MCF 10A (cell line): Measurements from ENCODE around the gene ERG28. TPM values are rescaled to one million over a fixed set of nuclear protein-coding genes. Genes with fewer than 3 reads are reported as not detected.
A peak's percentile ranks its signal among the peaks of the same experiment; 100 is the strongest.

ENCODE experiments used
- BruUV-seq: library from RNA; stranded (reverse); fragments of 400-500 nt; replicated peaks from 2 replicates; lab custom pipeline; 2021; lab: Mats Ljungman, UMichigan
- CTCF ChIA-PET: fragments of 300-600 bp; sonication (Branson Sonifier 250); formaldehyde crosslinking; extraction: SDS; loops from one replicate; lab custom pipeline; 2021; ENCODE audit warnings: antibody characterized with exemption, inconsistent platforms; lab: Yijun Ruan, JAX
- POLR2A ChIA-PET: fragments of 300-600, 350-650 bp; sonication (Branson Sonifier 250); formaldehyde crosslinking; extraction: SDS; loops from one replicate; lab custom pipeline; 2020; ENCODE audit warnings: antibody characterized with exemption, inconsistent platforms; lab: Yijun Ruan, JAX
- DNase-seq: peaks from one replicate; pipeline ENCODE4 v3.0.0-alpha.2; 2018; ENCODE audit not compliant: unreplicated experiment
- H3K27ac Mint-ChIP-seq: one replicate; pipeline ENCODE4 v1.8.0; 2022; ENCODE audit warnings: mild to moderate bottlenecking, low read depth, mixed read lengths; ENCODE audit not compliant: unreplicated experiment
- H3K27me3 Mint-ChIP-seq: one replicate; pipeline ENCODE4 v1.8.0; 2022; ENCODE audit warnings: mixed read lengths; ENCODE audit not compliant: insufficient read depth, unreplicated experiment
- H3K36me3 Mint-ChIP-seq: one replicate; pipeline ENCODE4 v1.8.0; 2022; ENCODE audit warnings: mild to moderate bottlenecking, moderate library complexity, mixed read lengths; ENCODE audit not compliant: insufficient read depth, unreplicated experiment
- H3K4me1 Mint-ChIP-seq: one replicate; pipeline ENCODE4 v1.8.0; 2022; ENCODE audit warnings: mixed read lengths; ENCODE audit not compliant: insufficient read depth, unreplicated experiment
- H3K4me3 Mint-ChIP-seq: one replicate; pipeline ENCODE4 v1.8.0; 2022; ENCODE audit warnings: mild to moderate bottlenecking, moderate library complexity, mixed read lengths; ENCODE audit not compliant: unreplicated experiment
- H3K9me3 Mint-ChIP-seq: one replicate; pipeline ENCODE4 v1.8.0; 2022; ENCODE audit warnings: mixed read lengths; ENCODE audit not compliant: unreplicated experiment
- intact Hi-C: fragments of 100-400 bp; cut with micrococcal nuclease; formaldehyde crosslinking; loops from 2 replicates; pipeline ENCODE4 v1.14.1; 2022
- total RNA-seq: library from RNA; stranded (reverse); gene quantifications from 2 replicates; pipeline ENCODE4 v1.2.3, GENCODE V29; 2022
- TF ChIP-seq, protein P1 (sequence below): fragments of 200-600 bp; IDR thresholded peaks from one replicate; pipeline ENCODE4 v1.8.0; 2022; ENCODE audit warnings: antibody characterized with exemption, mild to moderate bottlenecking; ENCODE audit not compliant: unreplicated experiment

The ERG28 gene
- total RNA-seq, 1 experiment from 2014 or later: 11.1 TPM

DNA sequence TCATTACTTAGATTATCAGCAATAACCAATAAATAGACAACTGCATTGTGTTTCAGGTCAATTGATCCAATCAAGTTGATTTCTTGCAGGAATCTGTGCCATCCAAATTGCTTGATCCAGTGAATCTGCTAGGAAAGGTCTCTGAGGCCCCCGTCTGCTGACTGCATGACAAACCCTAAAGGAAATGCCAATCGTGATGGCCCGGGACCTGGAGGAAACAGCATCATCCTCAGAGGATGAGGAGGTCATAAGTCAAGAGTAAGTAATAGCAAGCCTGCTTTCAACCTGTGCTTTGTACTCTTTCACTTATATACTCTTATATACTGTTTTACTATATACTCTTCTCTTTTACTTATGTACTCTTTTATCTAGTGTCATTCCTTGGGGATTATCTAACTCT, 2.3 kb upstream of the ERG28 start:
- no peak for DNase-seq
- Mint-ChIP-seq H3K9me3 (no peaks in the 10 kb centered on the region), H3K27ac (peak overlapping the region; percentile 39), H3K4me3 (no peak overlapping the region), H3K4me1 (peaks cover 17% of the 10 kb centered on the region), H3K36me3 (peaks cover 11% of the 10 kb centered on the region), H3K27me3 (no peaks in the 10 kb centered on the region)
- intact Hi-C loops: loop anchor here (5.0 kb wide), 1 partner anchor 319 kb away; the partner anchor contains the start of gene TGFB3
- POLR2A ChIA-PET: interaction anchor here (0.6 to 2.3 kb wide), 4 partner anchors 9 to 324 kb away, joined by 3 to 5 read pairs (median 4); no protein-coding TSS in a partner anchor
- CTCF ChIA-PET: interaction anchor here (0.6 to 1.8 kb wide), 2 partner anchors 85 to 384 kb away, joined by 3 to 9 read pairs; no protein-coding TSS in a partner anchor
- BruUV-seq: no TSS peak
- TF ChIP-seq, protein P1, sequence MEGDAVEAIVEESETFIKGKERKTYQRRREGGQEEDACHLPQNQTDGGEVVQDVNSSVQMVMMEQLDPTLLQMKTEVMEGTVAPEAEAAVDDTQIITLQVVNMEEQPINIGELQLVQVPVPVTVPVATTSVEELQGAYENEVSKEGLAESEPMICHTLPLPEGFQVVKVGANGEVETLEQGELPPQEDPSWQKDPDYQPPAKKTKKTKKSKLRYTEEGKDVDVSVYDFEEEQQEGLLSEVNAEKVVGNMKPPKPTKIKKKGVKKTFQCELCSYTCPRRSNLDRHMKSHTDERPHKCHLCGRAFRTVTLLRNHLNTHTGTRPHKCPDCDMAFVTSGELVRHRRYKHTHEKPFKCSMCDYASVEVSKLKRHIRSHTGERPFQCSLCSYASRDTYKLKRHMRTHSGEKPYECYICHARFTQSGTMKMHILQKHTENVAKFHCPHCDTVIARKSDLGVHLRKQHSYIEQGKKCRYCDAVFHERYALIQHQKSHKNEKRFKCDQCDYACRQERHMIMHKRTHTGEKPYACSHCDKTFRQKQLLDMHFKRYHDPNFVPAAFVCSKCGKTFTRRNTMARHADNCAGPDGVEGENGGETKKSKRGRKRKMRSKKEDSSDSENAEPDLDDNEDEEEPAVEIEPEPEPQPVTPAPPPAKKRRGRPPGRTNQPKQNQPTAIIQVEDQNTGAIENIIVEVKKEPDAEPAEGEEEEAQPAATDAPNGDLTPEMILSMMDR: no peak

DNA sequence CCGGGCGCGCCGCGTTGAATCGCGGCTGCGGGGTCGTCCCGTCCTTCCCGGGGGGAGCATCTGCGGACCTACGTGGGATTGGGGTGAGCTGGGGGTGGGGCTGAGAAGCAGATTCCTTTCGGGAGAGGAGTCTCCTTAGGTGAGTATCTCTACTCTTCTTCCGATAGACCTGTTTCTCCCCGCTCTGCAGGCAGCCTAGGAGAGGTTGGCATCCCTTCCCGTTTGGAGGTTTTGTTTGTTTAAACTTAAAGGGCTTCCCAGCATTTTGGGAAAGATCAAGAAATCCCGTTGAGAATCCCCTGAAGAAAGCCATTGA, 781 bp upstream of the ERG28 start:
- peak overlapping the region; percentile 97 for H3K27ac Mint-ChIP-seq
- TF ChIP-seq, protein P1: no peak
- intact Hi-C loops: loop anchor here (5.0 kb wide), 1 partner anchor 321 kb away; the partner anchor contains the start of gene TGFB3
- ChIA-PET CTCF (interaction anchor here (0.6 to 13.9 kb wide), 2 partner anchors 85 to 187 kb away, joined by 3 to 470 read pairs; partner anchors contain the start of gene FLVCR2), POLR2A (interaction anchor here (0.6 to 18.0 kb wide), 10 partner anchors 11 to 491 kb away, joined by 3 to 230 read pairs (median 5); partner anchors contain the start of gene FLVCR2)
- H3K4me3 Mint-ChIP-seq: peak overlapping the region; percentile 98
- H3K36me3 Mint-ChIP-seq: peaks cover 16% of the 10 kb centered on the region
- no peaks in the 10 kb centered on the region for H3K9me3 Mint-ChIP-seq
- H3K4me1 Mint-ChIP-seq: peaks cover 17% of the 10 kb centered on the region
- BruUV-seq: TSS peak; percentile 49
- DNase-seq: no peak
- no peaks in the 10 kb centered on the region for H3K27me3 Mint-ChIP-seq

DNA sequence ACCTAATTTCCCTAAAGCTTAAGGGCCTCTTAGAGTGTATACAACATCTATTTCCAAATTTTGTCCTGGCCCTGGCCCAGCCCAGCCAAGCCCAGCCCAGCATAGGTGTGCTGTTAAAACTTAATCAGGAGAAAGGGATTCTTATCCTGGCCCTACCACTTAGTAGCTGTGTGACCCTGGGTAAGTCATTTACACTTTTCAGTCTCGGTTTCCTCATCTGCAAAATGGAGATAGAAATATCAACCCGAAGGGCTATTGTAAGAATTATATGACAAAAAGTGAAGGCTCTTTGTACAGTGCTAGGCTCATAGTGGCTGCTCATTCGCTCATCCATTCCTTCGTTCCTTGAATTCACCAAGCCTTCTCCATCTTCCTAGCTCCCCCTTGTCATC, 442 bp downstream of the ERG28 start:
- TF ChIP-seq, protein P1: no peak
- TSS peak; percentile 62 for BruUV-seq
- H3K9me3 Mint-ChIP-seq: no peaks in the 10 kb centered on the region
- CTCF ChIA-PET: interaction anchor here (0.6 to 13.9 kb wide), 5 partner anchors 50 to 1655 kb away, joined by 3 to 470 read pairs (median 3); partner anchors contain the start of gene FLVCR2
- H3K27ac Mint-ChIP-seq: peak overlapping the region; percentile 97
- POLR2A ChIA-PET: interaction anchor here (0.6 to 18.0 kb wide), 23 partner anchors 11 to 1575 kb away, joined by 3 to 230 read pairs (median 4); partner anchors contain the start of genes FLVCR2, NEK9 and TGFB3
- DNase-seq: no peak
- H3K27me3 Mint-ChIP-seq: no peaks in the 10 kb centered on the region
- peaks cover 20% of the 10 kb centered on the region for H3K36me3 Mint-ChIP-seq
- H3K4me3 Mint-ChIP-seq: peak overlapping the region; percentile 98
- H3K4me1 Mint-ChIP-seq: peaks cover 17% of the 10 kb centered on the region
- intact Hi-C loops: loop anchor here (5.0 kb wide), 1 partner anchor 322 kb away; the partner anchor contains the start of gene TGFB3

DNA sequence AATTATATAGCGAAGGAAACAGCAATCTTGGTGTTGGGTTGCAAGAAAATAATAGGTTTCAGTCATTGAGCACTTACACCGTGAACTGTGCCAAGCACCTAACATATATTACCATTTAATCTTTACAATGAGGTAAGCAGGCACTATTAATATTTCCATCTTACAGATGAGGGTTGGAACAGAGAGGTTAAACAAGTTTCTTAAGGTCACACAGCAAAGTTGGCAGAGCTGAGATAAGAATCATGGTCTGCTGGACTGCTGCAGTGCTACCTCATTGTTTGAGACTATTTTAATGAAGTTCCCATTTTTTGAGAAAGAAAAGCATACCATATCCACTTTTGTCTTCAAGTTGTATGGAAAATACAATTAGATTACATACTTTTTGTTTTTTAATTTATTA, 1.7 kb downstream of the ERG28 start:
- intact Hi-C loops: no loop called here

More for the DNA sequence above, 1.7 kb downstream of the ERG28 start:
- no peak for DNase-seq
- TF ChIP-seq, protein P1: no peak
- peaks cover 33% of the 10 kb centered on the region for H3K36me3 Mint-ChIP-seq
- BruUV-seq: no TSS peak
- H3K9me3 Mint-ChIP-seq: no peaks in the 10 kb centered on the region
- peaks cover 17% of the 10 kb centered on the region for H3K4me1 Mint-ChIP-seq
- no peak overlapping the region for H3K4me3 Mint-ChIP-seq
- ChIA-PET CTCF (interaction anchor here (0.6 to 13.9 kb wide), 2 partner anchors 9 to 82 kb away, joined by 3 to 470 read pairs; partner anchors contain the start of gene FLVCR2), POLR2A (interaction anchor here (0.6 to 18.0 kb wide), 4 partner anchors 10 to 81 kb away, joined by 3 to 230 read pairs (median 40); partner anchors contain the start of gene FLVCR2)
- H3K27ac Mint-ChIP-seq: no peak overlapping the region
- no peaks in the 10 kb centered on the region for H3K27me3 Mint-ChIP-seq
